Measurements from ENCODE around the gene SLC12A5. TPM values are rescaled to one million over a fixed set of nuclear protein-coding genes. Genes with fewer than 3 reads are reported as not detected.
A peak's percentile ranks its signal among the peaks of the same experiment; 100 is the strongest.

SLC12A5 gene
- total and polyA plus RNA-seq, 8 donors = 0.93 to 6.2 (median 3.4) TPM; not detected in 4

DNA sequence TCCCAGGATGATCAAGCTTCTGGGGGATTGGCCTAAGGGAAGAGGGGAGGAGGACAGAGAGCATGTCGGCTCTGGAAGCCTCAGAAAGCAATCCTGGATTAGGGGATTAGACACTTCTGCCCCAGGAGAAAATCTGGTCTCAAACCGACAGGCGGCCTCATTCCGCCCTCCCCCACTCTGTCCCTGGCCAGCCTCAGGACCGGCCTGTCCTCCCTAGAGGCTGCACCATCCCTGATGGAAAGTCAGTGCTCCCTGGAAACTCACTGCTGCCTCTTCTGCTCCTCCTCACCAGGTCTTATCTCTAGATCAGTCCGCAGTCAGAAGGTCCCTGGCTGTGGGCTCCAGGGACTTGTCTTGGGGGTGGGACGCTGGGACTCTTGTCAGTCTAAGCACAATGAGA, 905 bp upstream of the SLC12A5 start:
- 58 to 82% (median 67%) methylated on average over 6 to 7 of the region's 7 CpGs for WGBS, 5 donors
- Histone ChIP-seq H3K4me1 (peaks cover 0 to 20% (median 13%) of the 10 kb centered on the region in 4 donors), H3K36me3 (no peaks in the 10 kb centered on the region), H3K9me3 (peaks cover 0 to 9% (median 0%) of the 10 kb centered on the region in 4 donors), H3K27me3 (peaks cover 20 to 100% (median 74%) of the 10 kb centered on the region in 3 donors), H3K4me3 (no peak overlapping the region), H3K27ac (no peak overlapping the region)
- no peak for DNase-seq
- TF ChIP-seq POLR2AphosphoS5 (IDR thresholded peaks at IDR 0.05) = no peak
- TF ChIP-seq POLR2A (IDR thresholded peaks at IDR 0.05) = no peak
- TF ChIP-seq, protein P1, sequence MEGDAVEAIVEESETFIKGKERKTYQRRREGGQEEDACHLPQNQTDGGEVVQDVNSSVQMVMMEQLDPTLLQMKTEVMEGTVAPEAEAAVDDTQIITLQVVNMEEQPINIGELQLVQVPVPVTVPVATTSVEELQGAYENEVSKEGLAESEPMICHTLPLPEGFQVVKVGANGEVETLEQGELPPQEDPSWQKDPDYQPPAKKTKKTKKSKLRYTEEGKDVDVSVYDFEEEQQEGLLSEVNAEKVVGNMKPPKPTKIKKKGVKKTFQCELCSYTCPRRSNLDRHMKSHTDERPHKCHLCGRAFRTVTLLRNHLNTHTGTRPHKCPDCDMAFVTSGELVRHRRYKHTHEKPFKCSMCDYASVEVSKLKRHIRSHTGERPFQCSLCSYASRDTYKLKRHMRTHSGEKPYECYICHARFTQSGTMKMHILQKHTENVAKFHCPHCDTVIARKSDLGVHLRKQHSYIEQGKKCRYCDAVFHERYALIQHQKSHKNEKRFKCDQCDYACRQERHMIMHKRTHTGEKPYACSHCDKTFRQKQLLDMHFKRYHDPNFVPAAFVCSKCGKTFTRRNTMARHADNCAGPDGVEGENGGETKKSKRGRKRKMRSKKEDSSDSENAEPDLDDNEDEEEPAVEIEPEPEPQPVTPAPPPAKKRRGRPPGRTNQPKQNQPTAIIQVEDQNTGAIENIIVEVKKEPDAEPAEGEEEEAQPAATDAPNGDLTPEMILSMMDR (IDR thresholded peaks at IDR 0.05) = no peak
- no peak for TF ChIP-seq EP300 (IDR thresholded peaks at IDR 0.05)
- intact Hi-C loops (cut with DNase I; ENCODE audit: low total_unique reads) = loop anchor here (10.0 kb wide), 2 partner anchors 147 to 327 kb away; no protein-coding TSS in a partner anchor

DNA sequence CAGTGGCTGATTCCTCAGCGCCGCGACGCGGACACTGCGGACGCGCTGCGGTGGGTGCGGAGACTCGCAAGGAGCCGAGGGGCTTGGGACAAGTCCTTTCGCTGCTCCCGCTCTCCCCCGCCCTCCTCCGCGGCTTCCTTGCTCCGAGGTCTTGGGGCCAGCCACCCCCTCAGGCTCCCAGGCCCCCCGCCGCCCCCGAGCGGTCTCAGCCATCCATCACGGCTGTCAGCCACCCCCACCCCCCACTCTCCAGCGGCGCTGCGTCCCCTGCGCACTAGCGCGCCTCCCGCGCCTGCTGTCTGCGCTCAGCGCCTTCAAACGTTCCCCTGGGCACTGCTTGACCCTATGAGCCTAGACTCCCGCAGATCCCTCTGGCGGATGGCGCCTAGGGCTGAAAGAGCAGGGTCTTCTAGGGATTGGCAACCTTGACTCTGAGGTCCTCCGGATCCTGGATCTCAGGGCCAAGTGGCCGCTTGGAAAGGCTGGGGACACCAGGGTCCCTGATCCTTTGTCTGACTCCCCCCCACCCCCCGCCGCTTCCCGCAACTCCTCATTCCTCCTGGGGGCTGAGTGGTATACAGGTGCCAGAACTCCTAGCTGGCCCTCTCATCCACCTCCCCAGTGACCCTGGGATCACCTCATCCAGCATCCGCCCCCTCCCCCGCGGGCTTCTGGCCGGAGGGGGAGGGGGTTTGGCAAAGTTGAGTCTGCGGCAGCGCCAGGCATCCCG, 1.4 kb downstream of the SLC12A5 start:
- intact Hi-C loops (cut with DNase I; ENCODE audit: low total_unique reads) = no loop called here
- no peak for DNase-seq
- TF ChIP-seq EP300 (IDR thresholded peaks at IDR 0.05) (no peak), POLR2AphosphoS5 (IDR thresholded peaks at IDR 0.05) (no peak), POLR2A (IDR thresholded peaks at IDR 0.05) (no peak)
- TF ChIP-seq, protein P1 (IDR thresholded peaks at IDR 0.05) = no peak
- no peaks in the 10 kb centered on the region for H3K36me3 ChIP-seq
- 9 to 27% (median 14%) methylated on average over 21 to 49 of the region's 49 CpGs for WGBS, 5 donors
- H3K4me3 ChIP-seq = peak overlapping the region in 1 of 4 donors; percentile 6
- peaks cover 0 to 19% (median 12%) of the 10 kb centered on the region in 4 donors for H3K4me1 ChIP-seq
- no peak overlapping the region for H3K27ac ChIP-seq
- H3K27me3 ChIP-seq = peaks cover 20 to 100% (median 84%) of the 10 kb centered on the region in 3 donors
- peaks cover 0 to 9% (median 0%) of the 10 kb centered on the region in 4 donors for H3K9me3 ChIP-seq

DNA sequence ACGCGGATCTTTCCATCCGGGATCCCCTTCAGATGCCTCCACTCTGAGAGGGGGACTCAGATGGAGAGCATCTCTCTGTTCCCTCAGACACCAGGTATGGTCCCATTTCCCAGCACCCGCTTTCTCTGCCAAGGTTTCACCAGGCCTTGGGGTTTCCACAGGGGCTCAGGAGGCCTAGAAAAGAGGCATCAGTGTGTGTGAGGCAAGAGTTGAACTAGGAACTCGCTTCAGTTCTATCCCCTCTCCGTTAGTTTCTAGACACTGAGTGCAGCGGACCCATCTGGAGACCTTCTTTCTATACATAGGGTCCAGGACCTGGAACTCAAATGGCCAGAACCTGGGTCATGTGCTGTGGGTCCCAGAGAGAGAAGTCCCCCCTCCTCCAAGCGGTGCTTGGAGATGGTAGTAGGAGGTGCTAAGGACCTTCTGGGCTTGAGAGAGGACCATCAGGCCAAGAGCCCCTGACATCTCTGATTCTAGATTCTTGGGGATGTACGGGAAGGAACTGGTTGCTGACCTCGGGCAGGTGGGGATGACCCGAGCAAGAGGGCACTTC, 2.1 kb downstream of the SLC12A5 start:
- Histone ChIP-seq H3K9me3 (peaks cover 0 to 9% (median 0%) of the 10 kb centered on the region in 4 donors), H3K4me3 (no peak overlapping the region), H3K4me1 (peaks cover 0 to 19% (median 12%) of the 10 kb centered on the region in 4 donors), H3K36me3 (no peaks in the 10 kb centered on the region), H3K27me3 (peaks cover 20 to 100% (median 80%) of the 10 kb centered on the region in 3 donors), H3K27ac (no peak overlapping the region)
- no peak for DNase-seq
- TF ChIP-seq EP300 (IDR thresholded peaks at IDR 0.05) (no peak), POLR2A (IDR thresholded peaks at IDR 0.05) (no peak), POLR2AphosphoS5 (IDR thresholded peaks at IDR 0.05) (no peak)
- TF ChIP-seq, protein P1 (IDR thresholded peaks at IDR 0.05) = no peak
- WGBS, 5 donors = 16 to 37% (median 21%) methylated on average over 8 to 11 of the region's 11 CpGs
- intact Hi-C loops (cut with DNase I; ENCODE audit: low total_unique reads) = no loop called here

DNA sequence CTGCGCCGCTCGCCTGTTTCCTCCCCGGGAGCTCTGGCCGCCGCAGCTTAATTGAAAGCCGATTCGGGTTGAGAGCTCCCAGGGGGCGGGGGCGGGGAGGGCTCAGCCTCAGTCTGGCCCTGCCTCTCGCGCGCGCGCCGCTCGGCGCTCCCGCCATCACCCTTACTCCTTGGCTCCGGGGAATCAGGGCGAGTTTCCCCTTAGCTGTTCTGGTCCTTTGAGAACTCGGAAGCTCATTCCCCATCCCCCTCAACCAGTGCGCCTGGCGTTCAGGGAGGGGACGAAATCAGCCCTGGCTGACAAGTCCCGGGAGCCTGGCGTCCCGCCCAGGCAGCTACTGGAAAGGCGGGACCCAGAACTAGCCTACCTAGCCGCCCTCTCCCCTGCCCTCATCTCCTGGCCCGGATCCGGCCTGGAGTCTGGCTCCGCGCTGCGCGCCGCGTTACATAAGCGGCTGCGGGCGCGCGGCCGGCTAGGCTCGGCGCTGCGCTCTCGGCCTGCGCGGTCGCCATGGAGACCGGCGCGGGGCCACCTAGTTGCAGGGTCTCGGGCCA, 2.8 kb downstream of the SLC12A5 start:
- Histone ChIP-seq H3K9me3 (peaks cover 0 to 9% (median 0%) of the 10 kb centered on the region in 4 donors), H3K4me1 (peaks cover 0 to 19% (median 12%) of the 10 kb centered on the region in 4 donors), H3K4me3 (peak overlapping the region; percentile 4 to 29 (median 8)), H3K36me3 (no peaks in the 10 kb centered on the region), H3K27me3 (peaks cover 20 to 100% (median 78%) of the 10 kb centered on the region in 3 donors), H3K27ac (no peak overlapping the region)
- peak; percentile 39 to 41 for DNase-seq
- TF ChIP-seq POLR2A (IDR thresholded peaks at IDR 0.05) (no peak), EP300 (IDR thresholded peaks at IDR 0.05) (no peak), POLR2AphosphoS5 (IDR thresholded peaks at IDR 0.05) (no peak)
- TF ChIP-seq, protein P1 (IDR thresholded peaks at IDR 0.05) = no peak
- 1 to 4% (median 3%) methylated on average over 18 to 55 of the region's 55 CpGs for WGBS, 5 donors
- intact Hi-C loops (cut with DNase I; ENCODE audit: low total_unique reads) = no loop called here

Measured in stomach (tissue), 9 donors.